HCT116 (cell line): ENCODE results near the gene FUNDC2. TPM values are rescaled to one million over a fixed set of nuclear protein-coding genes. Genes with fewer than 3 reads are reported as not detected.

Experiments used
- ATAC-seq: fragments of 200-7000 bp; cut with Tn5 transposase; 2 replicates; pipeline ENCODE4 v1.9.1; 2020; ENCODE audit warnings: mild to moderate bottlenecking, moderate library complexity
- BruUV-seq: library from RNA; stranded (reverse); fragments of 400-500 nt; replicated peaks from 2 replicates; lab custom pipeline; 2021; lab: Mats Ljungman, UMichigan
- CTCF ChIA-PET: fragments of 300-600 bp; sonication (Branson Sonifier 250); formaldehyde crosslinking; loops from one replicate; lab custom pipeline; 2021; ENCODE audit warnings: antibody characterized with exemption; lab: Charles Lee
- POLR2A ChIA-PET: fragments of 300-600, 350-600 bp; sonication (Branson Sonifier 250); formaldehyde crosslinking; loops from one replicate; lab custom pipeline; 2021; ENCODE audit warnings: antibody characterized with exemption; lab: Charles Lee
- RAD21 ChIA-PET, 2 experiments: fragments of 300-600 bp; sonication (Branson Sonifier 250); formaldehyde crosslinking; loops; one replicate each; lab custom pipeline; 2023; ENCODE audit warnings: low total read pairs in 2 of 2; ENCODE audit not compliant: uncharacterized antibody in 2 of 2, unreplicated experiment in 2 of 2, low non-redundant PET in 1 of 2; lab: Charles Lee
- DNase-seq: peaks from one replicate; pipeline ENCODE4 v3.0.0-alpha.2; 2010; ENCODE audit warnings: low read depth, low spot score
- H2AFZ ChIP-seq: fragments of 200-600 bp; shearing (Covaris generic), sonication (generic); 2 replicates; pipeline ENCODE4 v1.6.1; 2017; ENCODE audit warnings: low read depth, mixed run types, mixed read lengths, antibody characterized with exemption, low read length; ENCODE audit not compliant: poor library complexity, severe bottlenecking
- H3K27ac ChIP-seq: 2 replicates; pipeline ENCODE4 v1.5.1; 2012; ENCODE audit warnings: low read depth, low read length
- H3K27me3 ChIP-seq: fragments of 200-600 bp; sonication (generic); 2 replicates; pipeline ENCODE4 v1.6.1; 2016; ENCODE audit warnings: mixed run types, low read length, mixed read lengths; ENCODE audit not compliant: insufficient read depth
- H3K36me3 ChIP-seq, 2 experiments: fragments of 200-500 bp in 1 of 2; fragments of 200-600 bp in 1 of 2; sonication (Bioruptor generic) in 1 of 2; sonication (generic) in 1 of 2; 2 replicates each; pipeline versions ENCODE4 v1.5.1 to v1.6.1; 2014 to 2016; ENCODE audit warnings: low read length in 2 of 2, inconsistent platforms in 1 of 2, mixed read lengths in 1 of 2, mixed run types in 1 of 2; ENCODE audit not compliant: insufficient read depth in 2 of 2, control insufficient read depth in 1 of 2
- H3K4me1 ChIP-seq, 2 experiments: fragments of 200-600 bp in 1 of 2; sonication (generic) in 1 of 2; 2 replicates each; pipeline versions ENCODE4 v1.5.1 to v1.6.1; 2012 to 2017; ENCODE audit warnings: low read length in 2 of 2, inconsistent platforms in 1 of 2, mild to moderate bottlenecking in 1 of 2, mixed read lengths in 1 of 2, mixed run types in 1 of 2, moderate library complexity in 1 of 2; ENCODE audit not compliant: insufficient read depth in 2 of 2, control insufficient read depth in 1 of 2
- H3K4me2 ChIP-seq: fragments of 200-600 bp; sonication (generic); 2 replicates; pipeline ENCODE4 v1.6.1; 2017; ENCODE audit warnings: mixed run types, low read length, mixed read lengths
- H3K4me3 ChIP-seq, 2 experiments: fragments of 200-600 bp in 1 of 2; sonication (generic) in 1 of 2; replicated peaks in 1 of 2; 2 replicates each; pipeline ENCODE4 v1.5.1; 2011 to 2016; ENCODE audit warnings: low read length in 2 of 2, control low read depth in 1 of 2, low read depth in 1 of 2, mild to moderate bottlenecking in 1 of 2, mixed read lengths in 1 of 2, mixed run types in 1 of 2
- H3K79me2 ChIP-seq: fragments of 200-600 bp; sonication (generic); 2 replicates; pipeline ENCODE4 v1.6.1; 2017; ENCODE audit warnings: mild to moderate bottlenecking, mixed run types, low read length, moderate library complexity, mixed read lengths; ENCODE audit not compliant: insufficient read depth
- H3K9ac ChIP-seq: fragments of 200-600 bp; sonication (generic); 2 replicates; pipeline ENCODE4 v1.6.1; 2016; ENCODE audit warnings: low read length, mixed read lengths
- H3K9me2 ChIP-seq: fragments of 200-600 bp; sonication (generic), shearing (Covaris generic); 2 replicates; pipeline ENCODE4 v1.6.1; 2017; ENCODE audit warnings: mixed run types, mild to moderate bottlenecking, moderate library complexity; ENCODE audit not compliant: insufficient read depth
- H3K9me3 ChIP-seq, 2 experiments: fragments of 200-500 bp in 1 of 2; fragments of 200-600 bp in 1 of 2; sonication (Bioruptor generic) in 1 of 2; sonication (generic) in 1 of 2; 2 replicates each; pipeline ENCODE4 v1.6.1; 2014 to 2017; ENCODE audit warnings: low read length in 2 of 2, mixed read lengths in 2 of 2, inconsistent platforms in 1 of 2, low read depth in 1 of 2, mild to moderate bottlenecking in 1 of 2, mixed run types in 1 of 2, moderate library complexity in 1 of 2; ENCODE audit not compliant: control insufficient read depth in 1 of 2, insufficient read depth in 1 of 2
- H4K20me1 ChIP-seq: fragments of 200-600 bp; sonication (generic), shearing (Covaris generic); 2 replicates; pipeline ENCODE4 v1.6.1; 2017; ENCODE audit warnings: mixed run types, mild to moderate bottlenecking, moderate library complexity; ENCODE audit not compliant: insufficient read depth
- CTCF ChIP-seq, 3 experiments: fragments of 200-600 bp in 1 of 3; sonication (generic) in 1 of 3; IDR thresholded peaks in 2 of 3; conservative IDR thresholded peaks in 1 of 3; 2 replicates each; pipeline ENCODE4 v1.5.1; 2012 to 2017; ENCODE audit warnings: low read depth in 2 of 3, low read length in 2 of 3, antibody characterized with exemption in 1 of 3, borderline replicate concordance in 1 of 3, control low read depth in 1 of 3, mild to moderate bottlenecking in 1 of 3, mixed read lengths in 1 of 3, mixed run types in 1 of 3, moderate library complexity in 1 of 3; ENCODE audit not compliant: insufficient read depth in 1 of 3
- JUND ChIP-seq: IDR thresholded peaks from 2 replicates; pipeline ENCODE4 v1.6.1; 2012
- RAD21 ChIP-seq: IDR thresholded peaks from 2 replicates; pipeline ENCODE4 v1.6.1; 2012; ENCODE audit warnings: low read depth, mild to moderate bottlenecking
- YY1 ChIP-seq: IDR thresholded peaks from 2 replicates; pipeline ENCODE4 v1.6.1; 2011; ENCODE audit warnings: low read length, low read depth, moderate library complexity, mild to moderate bottlenecking; ENCODE audit not compliant: insufficient replicate concordance; ENCODE audit errors: extremely low read depth
- ZNF274 ChIP-seq: fragments of 200-500 bp; sonication (Bioruptor generic); IDR thresholded peaks from 2 replicates; pipeline ENCODE4 v1.6.1; 2014; ENCODE audit warnings: mild to moderate bottlenecking, low read depth, low read length, inconsistent platforms
- intact Hi-C: fragments of 100-400 bp; cut with micrococcal nuclease; formaldehyde crosslinking; loops from 2 replicates; pipeline ENCODE4 v1.10.0; 2022
- total RNA-seq: library from RNA; stranded (reverse); gene quantifications from one replicate; pipeline ENCODE4 v1.2.1, GENCODE V29; 2021; ENCODE audit not compliant: unreplicated experiment

The FUNDC2 gene
- total RNA-seq, 1 experiment from 2014 or later: 32.5 TPM

DNA sequence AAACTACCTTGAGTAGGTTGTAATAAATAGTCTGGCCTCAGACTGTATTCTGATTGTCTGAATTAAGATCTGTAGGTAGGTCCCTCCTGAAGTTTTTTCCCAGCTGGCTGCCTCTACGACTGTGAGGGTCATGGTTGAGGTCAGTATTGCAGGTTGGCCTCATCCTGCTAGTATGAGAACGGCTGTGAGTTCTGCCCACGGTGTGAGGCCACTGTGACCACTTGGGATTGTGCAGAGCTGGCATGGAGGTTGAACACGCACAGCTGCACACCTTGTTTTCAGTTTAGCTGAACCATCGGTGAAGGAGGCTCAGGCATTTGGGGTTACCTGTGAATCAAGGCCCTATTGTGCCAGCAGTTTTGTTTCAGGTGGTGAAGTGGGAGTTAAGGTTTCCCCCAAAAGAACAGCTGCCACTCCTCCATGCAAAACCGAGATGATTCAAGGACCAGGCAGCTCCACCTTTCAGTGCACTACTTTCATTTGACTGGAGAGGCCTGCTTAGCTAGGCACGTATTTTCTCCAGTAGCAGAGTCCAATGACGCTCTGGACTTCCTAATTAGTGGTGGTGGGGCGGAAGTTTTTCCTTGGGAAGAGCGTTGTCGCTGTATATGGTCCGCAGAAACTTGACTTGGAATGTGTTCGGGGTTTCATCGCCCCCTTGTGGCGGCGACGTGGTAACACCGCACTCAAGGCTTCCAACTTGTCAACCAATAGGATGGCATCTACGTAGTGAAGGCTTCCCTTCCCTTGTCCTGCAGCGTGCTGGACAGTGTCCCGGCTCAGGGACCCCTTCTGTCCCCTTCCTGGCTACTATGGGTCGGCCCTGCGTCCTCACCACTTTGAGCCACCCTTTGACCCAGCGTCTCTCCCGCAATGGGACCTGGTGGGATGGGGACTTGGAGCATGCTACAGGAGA, 30.5 kb downstream of the FUNDC2 start:
- TF ChIP-seq RAD21: peak; percentile 59
- no peak for TF ChIP-seq ZNF274
- peak; percentile 52 to 62 (median 60); a peak in 5 of 6 replicates for TF ChIP-seq CTCF (IDR thresholded peaks at IDR 0.05 in 2 of 3, conservative IDR thresholded peaks at IDR 0.05 in 1 of 3; ENCODE audit: borderline replicate concordance in 1 of 3, insufficient read depth in 1 of 3, low read depth in 2 of 3, low read length in 2 of 3)
- TF ChIP-seq YY1: no peak
- TF ChIP-seq JUND: no peak
- TF ChIP-seq, all 23 proteins: peak for 2
- H3K4me2 ChIP-seq: peak overlapping the region; percentile 62
- BruUV-seq: no TSS peak
- intact Hi-C loops: loop anchor here (1.0 to 2.0 kb wide), 2 partner anchors 76 to 139 kb away; no protein-coding TSS in a partner anchor
- H3K9me2 ChIP-seq: no peaks in the 10 kb centered on the region
- no peaks in the 10 kb centered on the region for H3K79me2 ChIP-seq
- ATAC-seq (peak; percentile 97), DNase-seq (peak; percentile 51)
- ChIA-PET POLR2A (no interaction called here), CTCF (interaction anchor here (0.7 to 1.1 kb wide), 5 partner anchors 9 to 140 kb away, joined by 3 to 4 read pairs (median 3); partner anchors contain the start of gene FUNDC2), RAD21 (no interaction called here)
- H4K20me1 ChIP-seq: no peaks in the 10 kb centered on the region
- H3K27me3 ChIP-seq: no peaks in the 10 kb centered on the region
- no peak overlapping the region for H2AFZ ChIP-seq
- H3K4me1 ChIP-seq: peaks cover 2 to 9% of the 10 kb centered on the region in 2 experiments; a peak in 1 of 4 replicates
- peak overlapping the region in 1 of 2 experiments; percentile 30; a peak in 1 of 4 replicates for H3K4me3 ChIP-seq
- no peak overlapping the region for H3K9ac ChIP-seq
- H3K36me3 ChIP-seq: no peaks in the 10 kb centered on the region
- H3K27ac ChIP-seq: no peak overlapping the region
- H3K9me3 ChIP-seq: no peaks in the 10 kb centered on the region
